GM21825 (cell line): ENCODE data around the gene DISC1.

ENCODE experiments used
- ATAC-seq: cut with Tn5 transposase; IDR thresholded peaks from one replicate; pipeline ENCODE4 v1.9.1; 2021; ENCODE audit warnings: mild to moderate bottlenecking, moderate library complexity; ENCODE audit not compliant: unreplicated experiment

DISC1 gene

GRCh38 chr1:231972111-231972445 lies 345.5 kb downstream of the DISC1 start:
- no peak for ATAC-seq

GRCh38 chr1:231973830-231974229 lies 347.2 kb downstream of the DISC1 start:
- no peak for ATAC-seq

DNA sequence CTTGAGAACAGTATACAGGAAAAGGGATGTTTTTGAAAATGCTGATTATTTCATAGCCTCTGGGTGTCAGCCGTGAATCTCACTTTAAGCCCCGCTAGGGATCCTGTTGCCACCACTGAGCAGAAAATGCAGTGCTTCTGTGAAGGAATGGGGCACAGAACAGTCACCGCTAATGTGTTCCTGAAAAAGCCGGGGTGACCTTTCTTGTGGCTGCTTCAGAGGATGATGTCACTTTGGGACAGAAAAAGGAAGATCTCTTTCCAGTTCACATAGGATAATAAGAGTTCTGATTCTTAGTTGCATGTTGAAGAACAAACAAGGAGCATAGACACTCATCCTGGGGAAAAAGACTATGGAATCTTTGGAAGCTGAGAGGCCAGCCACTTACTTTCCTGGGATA lies 349.6 kb downstream of the DISC1 start:
- ATAC-seq, result no peak

- no peak for ATAC-seq
Measured at GRCh38 chr1:231981675-231982074, 355.1 kb downstream of the DISC1 start.

DNA sequence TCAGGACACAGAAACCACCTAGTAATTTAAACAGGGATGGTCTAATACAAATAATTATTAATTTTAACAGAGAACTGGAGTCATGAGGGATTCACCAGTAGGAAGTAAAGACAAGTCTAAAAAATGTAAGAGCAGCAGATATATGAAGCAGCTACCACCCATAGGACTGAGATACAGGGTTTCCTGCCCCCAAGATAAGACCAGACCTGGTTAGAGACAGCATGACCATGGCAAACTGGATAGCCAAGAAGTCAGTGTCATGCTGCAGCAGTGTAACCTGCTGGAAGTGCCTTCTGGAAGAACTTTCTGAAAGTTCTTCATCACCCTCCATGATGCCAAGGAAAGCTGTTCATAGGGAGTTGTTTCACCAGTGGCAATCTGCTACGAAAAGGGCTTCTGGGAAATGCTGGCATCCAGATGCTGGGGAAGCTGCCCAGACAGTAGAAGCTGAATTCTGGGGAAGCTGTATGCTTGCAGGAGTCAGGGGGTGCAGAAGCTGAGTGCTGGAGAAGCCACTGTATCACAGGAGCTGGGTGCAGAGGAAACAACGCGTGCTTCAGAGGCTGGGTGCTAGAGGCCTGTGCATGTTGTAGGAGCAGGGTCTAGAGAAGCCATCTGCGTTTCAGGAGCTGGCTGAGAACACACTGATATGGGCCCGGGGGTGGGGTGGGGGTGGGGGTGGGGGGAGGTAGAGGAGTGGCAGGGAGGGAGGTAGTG lies 356.4 kb downstream of the DISC1 start:
- no peak for ATAC-seq

GRCh38 chr1:231983588-231984193 lies 357.1 kb downstream of the DISC1 start:
- ATAC-seq, result no peak

DNA sequence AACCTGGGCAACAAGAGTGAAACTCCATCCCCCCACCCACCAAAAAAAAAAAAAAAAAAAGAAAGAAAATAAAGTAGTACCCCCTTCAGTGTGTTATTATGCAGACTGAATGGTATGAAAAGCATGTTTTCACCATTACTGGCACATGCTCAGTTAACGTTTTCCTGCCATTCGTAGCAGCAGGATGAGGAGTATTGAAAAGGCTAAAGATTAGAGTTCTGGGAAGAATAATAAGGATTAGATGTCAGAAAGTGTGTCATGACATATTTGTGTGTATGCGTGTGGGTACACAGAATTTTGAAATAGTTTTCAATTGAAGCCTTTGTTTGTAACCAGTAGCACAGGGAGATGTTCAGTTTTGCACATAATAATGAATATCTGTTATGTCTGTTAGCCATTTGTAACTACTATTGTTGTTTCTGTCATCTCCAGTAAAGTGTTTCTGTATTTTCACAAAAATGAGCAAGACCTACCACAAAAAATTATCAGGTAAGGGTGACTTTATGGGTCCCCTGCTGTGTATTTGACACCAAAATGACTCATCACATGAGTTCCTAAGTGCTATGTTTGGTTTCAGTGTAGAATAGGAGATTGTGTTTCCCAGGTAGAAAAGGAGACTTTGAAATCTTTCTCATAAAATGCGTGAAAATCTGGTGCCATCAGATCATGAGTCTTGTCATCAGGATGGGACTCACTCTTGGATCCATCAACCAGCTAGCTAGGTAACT lies 358.9 kb downstream of the DISC1 start:
- no peak for ATAC-seq

- no peak for ATAC-seq
Measured at GRCh38 chr1:231986631-231987336, 360.2 kb downstream of the DISC1 start.

GRCh38 chr1:231990388-231990787 lies 363.8 kb downstream of the DISC1 start:
- ATAC-seq, result no peak

DNA sequence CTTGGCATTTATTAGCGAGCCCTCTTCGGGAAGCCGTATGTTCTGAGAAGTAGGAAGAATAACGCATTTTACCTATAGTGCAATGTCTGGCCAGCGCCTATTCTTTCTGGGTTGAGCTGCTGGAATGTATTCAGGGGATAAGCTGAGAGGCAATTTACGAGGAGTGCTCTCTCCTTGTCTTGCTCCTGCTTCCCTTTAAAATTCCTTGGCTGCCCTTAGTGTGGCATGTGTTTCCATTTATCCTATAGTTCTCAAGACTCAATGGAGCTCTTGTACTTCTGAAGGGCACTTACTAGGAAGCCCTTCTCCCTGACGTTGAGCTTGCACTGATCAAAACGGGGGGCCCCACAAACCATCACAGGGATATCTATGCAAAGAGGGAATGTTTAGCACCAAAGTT lies 364.6 kb downstream of the DISC1 start:
- no peak for ATAC-seq

DNA sequence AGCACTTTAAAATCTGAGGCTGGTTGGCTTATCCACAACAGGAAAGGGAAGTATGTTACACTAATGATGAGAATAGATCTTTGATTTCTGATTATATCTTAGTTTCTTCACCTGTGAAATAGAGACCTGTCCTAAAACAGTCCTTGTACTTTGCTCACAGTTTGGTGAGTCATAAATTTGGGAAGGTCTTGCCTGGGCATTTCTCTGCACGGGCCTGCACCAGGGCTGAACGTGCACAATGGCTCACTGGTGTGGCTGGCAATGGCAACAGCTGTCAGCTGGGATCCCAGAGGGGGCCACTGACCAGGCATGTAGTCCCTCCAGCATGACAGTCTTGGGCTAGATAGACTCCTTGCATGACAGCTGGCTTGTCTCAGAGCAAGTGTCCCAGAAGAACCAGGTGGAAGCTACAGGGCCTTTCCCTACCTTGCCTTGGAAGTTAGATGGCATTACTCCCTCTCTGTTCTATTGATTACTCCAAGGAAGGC lies 367.4 kb downstream of the DISC1 start:
- ATAC-seq, result no peak

DNA sequence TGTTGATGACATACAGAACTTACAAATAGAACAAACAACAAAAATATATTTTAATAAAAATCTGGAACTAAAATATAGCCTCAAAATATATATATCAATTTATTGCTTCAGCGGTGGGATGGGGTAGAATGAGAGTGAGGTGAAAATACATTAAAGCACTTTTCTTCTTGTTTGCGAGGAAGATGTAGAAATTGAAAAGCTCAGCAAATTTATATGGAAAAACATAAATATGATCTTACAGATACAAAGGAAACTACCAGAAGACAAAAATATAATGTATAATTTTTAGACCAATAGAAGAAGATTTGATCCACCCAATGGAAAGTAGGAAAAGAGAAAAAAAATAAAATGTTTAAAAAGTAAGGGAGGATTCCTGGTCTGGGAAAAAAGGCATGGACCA lies 372.2 kb downstream of the DISC1 start:
- ATAC-seq, result no peak

GRCh38 chr1:232005300-232005699 lies 378.7 kb downstream of the DISC1 start:
- no peak for ATAC-seq

GRCh38 chr1:232009741-232010140 lies 383.2 kb downstream of the DISC1 start:
- ATAC-seq, result no peak

GRCh38 chr1:232011961-232012360 lies 385.4 kb downstream of the DISC1 start:
- no peak for ATAC-seq

DNA sequence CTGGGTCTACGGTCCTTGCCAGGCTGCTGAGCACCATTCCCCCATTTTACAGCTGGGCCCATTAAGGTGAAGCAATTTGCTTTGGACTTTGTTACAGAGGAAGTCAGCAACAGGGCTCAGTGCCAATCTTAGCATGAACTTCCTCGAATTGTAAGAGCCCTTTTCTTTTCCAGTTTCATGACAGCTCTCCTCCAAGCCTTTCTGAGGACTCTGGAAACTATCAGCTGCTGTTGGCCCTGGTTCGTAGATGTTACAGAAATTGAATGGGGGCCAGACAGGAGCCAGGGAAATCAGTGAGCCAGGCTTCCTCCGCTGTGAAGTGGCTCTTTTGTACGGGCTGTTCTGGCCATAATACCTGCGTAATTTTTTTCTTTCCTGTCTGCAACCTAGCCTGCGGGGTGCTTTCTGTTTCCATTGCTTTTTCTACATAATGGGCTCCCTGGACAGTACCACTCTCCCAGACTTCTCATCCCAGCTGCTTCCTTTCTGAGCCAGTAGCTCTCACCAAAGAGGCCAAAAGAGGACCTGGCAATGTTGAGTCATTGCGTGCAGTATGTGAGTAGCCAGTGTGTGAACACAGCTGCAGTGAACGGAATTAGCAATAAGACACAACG lies 386.3 kb downstream of the DISC1 start:
- ATAC-seq, result no peak

GRCh38 chr1:232014941-232015340 lies 388.4 kb downstream of the DISC1 start:
- no peak for ATAC-seq

- ATAC-seq, result no peak
Measured at GRCh38 chr1:232016616-232017015, 390.0 kb downstream of the DISC1 start.

DNA sequence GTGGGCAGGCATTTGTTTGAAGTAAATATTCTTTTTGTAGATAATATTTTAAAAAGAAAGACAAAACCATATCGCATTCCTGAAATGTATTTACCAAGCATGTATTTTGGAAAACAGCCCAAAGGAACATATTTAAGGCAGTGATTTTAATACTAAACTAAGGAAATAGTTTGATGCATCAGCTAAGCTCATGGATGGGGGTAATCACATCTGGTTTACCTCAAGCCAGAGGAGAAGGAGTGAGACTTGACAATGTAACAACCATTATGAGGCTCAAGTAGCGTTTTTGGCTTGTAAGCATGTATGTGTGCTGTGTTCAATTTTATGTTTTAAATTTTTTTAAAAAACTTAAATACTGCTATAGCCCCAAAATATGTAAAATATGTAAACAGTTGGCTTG lies 390.5 kb downstream of the DISC1 start:
- no peak for ATAC-seq

GRCh38 chr1:232017759-232018158 lies 391.2 kb downstream of the DISC1 start:
- ATAC-seq, result no peak
